HUES64 (cell line): ENCODE measurements around the gene RFX1.

ENCODE experiments used
- H3K27ac ChIP-seq: 2 replicates; pipeline ENCODE4 v1.7.0; 2013; ENCODE audit warnings: low read depth, low read length, inconsistent platforms
- H3K27me3 ChIP-seq: 2 replicates; pipeline ENCODE4 v1.6.1; 2013; ENCODE audit warnings: mild to moderate bottlenecking, low read length; ENCODE audit not compliant: insufficient read depth
- H3K36me3 ChIP-seq: 2 replicates; pipeline ENCODE4 v1.6.1; 2013; ENCODE audit warnings: mild to moderate bottlenecking, low read length; ENCODE audit not compliant: insufficient read depth
- H3K4me1 ChIP-seq: 2 replicates; pipeline ENCODE4 v1.6.1; 2013; ENCODE audit warnings: mild to moderate bottlenecking, low read length, moderate library complexity; ENCODE audit not compliant: insufficient read depth
- H3K4me3 ChIP-seq: 2 replicates; pipeline ENCODE4 v1.5.1; 2013; ENCODE audit warnings: mild to moderate bottlenecking, low read length, moderate library complexity
- H3K9ac ChIP-seq: 2 replicates; pipeline ENCODE4 v1.6.1; 2013; ENCODE audit warnings: mild to moderate bottlenecking, low read depth, low read length
- H3K9me3 ChIP-seq: 2 replicates; pipeline ENCODE4 v1.6.1; 2013; ENCODE audit warnings: low read depth, low read length; ENCODE audit not compliant: insufficient read depth
- WGBS: fragments of 150-250, 120-280 bp; methylation state at CpG from one replicate; pipeline ENCODE4 v1.1.7; 2013; ENCODE audit warnings: missing lambda C conversion rate; 5-methylcytosine and 5-hydroxymethylcytosine counted together

RFX1 gene

GRCh38 chr19:14004619-14005348 is 1.3 kb downstream of the RFX1 start:
- 91% methylated on average over 14 of the region's 14 CpGs for WGBS
- Histone ChIP-seq H3K27ac (no peak overlapping the region), H3K4me3 (peak overlapping the region; percentile 43; the same call in 1 of the 2 replicates), H3K27me3 (no peaks in the 10 kb centered on the region), H3K36me3 (no peaks in the 10 kb centered on the region; the same call in 1 of the 2 replicates), H3K9ac (no peak overlapping the region), H3K4me1 (no peaks in the 10 kb centered on the region), H3K9me3 (no peaks in the 10 kb centered on the region)

DNA sequence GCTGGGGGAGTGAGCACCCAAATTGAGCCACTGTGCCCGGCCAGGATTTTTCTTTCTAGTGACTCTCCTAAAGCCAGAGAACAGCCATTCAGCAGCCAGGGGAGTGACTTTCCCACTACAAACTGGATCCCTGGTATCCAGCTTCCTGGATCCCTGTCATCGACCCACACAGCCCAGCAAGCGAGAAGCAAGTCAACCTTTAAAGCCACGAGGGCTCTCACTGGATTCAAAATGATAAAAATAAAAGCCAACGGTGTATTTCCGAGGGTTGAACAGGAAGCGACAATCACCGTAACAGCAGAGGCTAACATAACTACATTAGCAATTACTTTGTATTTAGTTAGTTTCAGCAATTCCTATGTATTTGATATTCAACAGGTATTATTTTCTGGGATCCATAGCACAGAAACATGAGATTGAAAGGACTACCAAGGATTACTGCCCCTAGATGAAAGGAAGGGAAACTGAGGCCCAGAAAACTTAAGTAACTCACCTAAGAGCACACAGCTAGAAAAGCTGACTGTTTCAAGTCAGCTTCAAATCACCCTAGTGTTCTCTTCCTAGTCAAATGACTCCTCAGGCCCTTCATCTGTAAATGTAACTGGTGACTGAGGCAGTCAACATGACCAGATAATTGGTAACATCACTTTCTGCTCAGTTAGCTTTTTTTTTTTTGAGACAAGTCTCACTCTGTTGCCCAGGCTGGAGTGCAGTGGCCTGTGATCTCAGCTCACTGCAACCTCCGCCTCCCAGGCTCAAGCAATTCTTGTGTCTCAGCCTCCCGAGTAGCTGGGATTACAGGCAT is 2.7 kb downstream of the RFX1 start:
- H3K9ac ChIP-seq = no peak overlapping the region
- no peak overlapping the region for H3K4me3 ChIP-seq

DNA sequence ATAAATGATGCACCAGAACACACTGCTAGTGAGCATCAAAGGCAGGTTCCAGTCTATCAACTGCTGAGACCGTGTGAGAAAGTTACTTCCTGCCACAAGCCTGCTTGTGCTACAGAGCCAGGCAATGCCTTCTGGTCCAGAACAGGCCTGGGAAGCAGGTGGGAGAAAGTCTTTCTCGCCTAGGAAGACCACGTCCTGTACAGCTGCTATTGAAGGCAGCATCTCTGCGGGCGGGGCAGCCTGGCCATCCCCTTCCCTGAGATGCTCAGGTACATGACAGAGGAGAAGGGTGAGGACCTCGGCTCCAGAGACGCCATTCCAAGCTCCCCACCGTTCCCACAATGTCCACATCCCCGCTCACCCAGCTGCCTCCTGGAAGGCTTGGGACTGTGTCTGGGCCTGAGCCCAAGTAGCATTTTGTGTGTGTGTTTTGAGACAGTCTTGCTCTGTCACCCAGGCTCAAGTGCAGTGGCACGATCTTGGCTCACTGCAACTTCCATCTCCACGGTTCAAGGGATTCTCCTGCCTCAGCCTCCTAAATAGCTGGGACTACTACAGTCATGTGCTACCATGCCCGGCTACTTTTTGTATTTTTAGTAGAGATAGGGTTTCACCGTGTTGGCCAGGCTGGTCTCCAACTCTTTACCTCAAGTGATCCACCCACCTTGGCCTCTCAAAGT is 3.4 kb downstream of the RFX1 start:
- no peaks in the 10 kb centered on the region for H3K4me1 ChIP-seq
- no peaks in the 10 kb centered on the region for H3K27me3 ChIP-seq
- H3K9me3 ChIP-seq = peaks cover 11% of the 10 kb centered on the region
- WGBS = 87% methylated on average over 12 of the region's 13 CpGs
- H3K4me3 ChIP-seq = no peak overlapping the region
- no peak overlapping the region for H3K9ac ChIP-seq
- H3K27ac ChIP-seq = no peak overlapping the region
- no peaks in the 10 kb centered on the region; the same call in 1 of the 2 replicates for H3K36me3 ChIP-seq

More for the DNA sequence above, 2.7 kb downstream of the RFX1 start:
- Histone ChIP-seq H3K27ac (no peak overlapping the region), H3K36me3 (no peaks in the 10 kb centered on the region; the same call in 1 of the 2 replicates), H3K27me3 (no peaks in the 10 kb centered on the region), H3K9me3 (peaks cover 10% of the 10 kb centered on the region), H3K4me1 (no peaks in the 10 kb centered on the region)
- WGBS = 88% methylated on average over 10 of the region's 10 CpGs

- H3K27me3 ChIP-seq = no peaks in the 10 kb centered on the region
- no peak overlapping the region for H3K27ac ChIP-seq
- H3K4me3 ChIP-seq = no peak overlapping the region
- no peak overlapping the region for H3K9ac ChIP-seq
- H3K4me1 ChIP-seq = no peaks in the 10 kb centered on the region
- peaks cover 11% of the 10 kb centered on the region for H3K9me3 ChIP-seq
- no peaks in the 10 kb centered on the region; the same call in 1 of the 2 replicates for H3K36me3 ChIP-seq
- 95% methylated on average over 13 of the region's 13 CpGs for WGBS
Observed at GRCh38 chr19:14000691-14001375, 5.3 kb downstream of the RFX1 start.

DNA sequence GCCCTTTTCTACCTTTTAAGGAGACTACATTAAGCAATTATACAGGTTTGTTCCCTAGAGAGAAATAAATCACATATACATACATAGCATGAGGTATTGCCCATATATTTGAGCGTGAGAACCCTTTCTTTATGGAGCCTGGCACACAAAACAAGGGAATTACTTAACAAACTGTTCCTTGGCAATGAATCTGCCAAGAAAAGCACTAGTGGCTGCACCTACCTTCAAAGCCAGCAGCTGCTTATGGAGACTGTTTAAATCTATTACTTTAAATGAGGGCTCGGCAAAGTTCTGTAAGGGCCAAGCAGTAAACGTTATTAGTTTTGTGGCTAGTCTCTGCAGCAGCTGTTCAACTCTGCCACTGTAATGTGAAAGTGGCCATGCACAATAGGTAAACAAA is 7.0 kb downstream of the RFX1 start:
- Histone ChIP-seq H3K9ac (no peak overlapping the region), H3K4me1 (no peaks in the 10 kb centered on the region), H3K4me3 (no peak overlapping the region), H3K27me3 (no peaks in the 10 kb centered on the region), H3K9me3 (peaks cover 11% of the 10 kb centered on the region), H3K27ac (no peak overlapping the region), H3K36me3 (no peaks in the 10 kb centered on the region; the same call in 1 of the 2 replicates)
- 92% methylated on average over 3 of the region's 3 CpGs for WGBS

DNA sequence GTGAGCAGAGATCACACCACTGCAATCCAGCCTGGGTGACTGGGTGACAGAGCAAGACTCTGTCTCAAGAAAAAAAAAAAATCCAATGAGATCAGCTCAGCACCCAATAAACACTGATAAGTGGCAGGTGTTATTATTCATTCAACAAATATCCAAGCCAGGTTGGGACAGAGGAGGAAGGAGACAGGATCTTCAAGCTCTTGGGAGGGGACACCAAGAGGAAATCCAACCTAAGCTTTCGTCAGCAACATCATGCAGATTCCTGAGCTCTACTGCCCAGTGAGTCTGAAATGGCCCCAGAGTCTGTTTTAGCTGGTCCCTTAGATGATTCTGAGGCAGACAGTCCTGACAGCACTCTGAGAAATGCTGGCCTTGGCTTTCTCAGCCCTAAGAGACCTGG is 7.7 kb downstream of the RFX1 start:
- H3K4me1 ChIP-seq = no peaks in the 10 kb centered on the region
- H3K27ac ChIP-seq = no peak overlapping the region
- no peaks in the 10 kb centered on the region for H3K27me3 ChIP-seq
- H3K4me3 ChIP-seq = no peak overlapping the region
- peaks cover 11% of the 10 kb centered on the region for H3K9me3 ChIP-seq
- H3K9ac ChIP-seq = no peak overlapping the region
- no peaks in the 10 kb centered on the region; the same call in 1 of the 2 replicates for H3K36me3 ChIP-seq
- WGBS = 98% methylated on average over 1 of the region's 1 CpG

- peaks cover 11% of the 10 kb centered on the region for H3K9me3 ChIP-seq
- H3K4me3 ChIP-seq = no peak overlapping the region
- WGBS = 84% methylated on average over 6 of the region's 6 CpGs
- no peak overlapping the region for H3K27ac ChIP-seq
- no peaks in the 10 kb centered on the region; the same call in 1 of the 2 replicates for H3K36me3 ChIP-seq
- H3K4me1 ChIP-seq = no peaks in the 10 kb centered on the region
- no peak overlapping the region for H3K9ac ChIP-seq
- no peaks in the 10 kb centered on the region for H3K27me3 ChIP-seq
Observed at GRCh38 chr19:13997631-13997962, 8.5 kb downstream of the RFX1 start.

DNA sequence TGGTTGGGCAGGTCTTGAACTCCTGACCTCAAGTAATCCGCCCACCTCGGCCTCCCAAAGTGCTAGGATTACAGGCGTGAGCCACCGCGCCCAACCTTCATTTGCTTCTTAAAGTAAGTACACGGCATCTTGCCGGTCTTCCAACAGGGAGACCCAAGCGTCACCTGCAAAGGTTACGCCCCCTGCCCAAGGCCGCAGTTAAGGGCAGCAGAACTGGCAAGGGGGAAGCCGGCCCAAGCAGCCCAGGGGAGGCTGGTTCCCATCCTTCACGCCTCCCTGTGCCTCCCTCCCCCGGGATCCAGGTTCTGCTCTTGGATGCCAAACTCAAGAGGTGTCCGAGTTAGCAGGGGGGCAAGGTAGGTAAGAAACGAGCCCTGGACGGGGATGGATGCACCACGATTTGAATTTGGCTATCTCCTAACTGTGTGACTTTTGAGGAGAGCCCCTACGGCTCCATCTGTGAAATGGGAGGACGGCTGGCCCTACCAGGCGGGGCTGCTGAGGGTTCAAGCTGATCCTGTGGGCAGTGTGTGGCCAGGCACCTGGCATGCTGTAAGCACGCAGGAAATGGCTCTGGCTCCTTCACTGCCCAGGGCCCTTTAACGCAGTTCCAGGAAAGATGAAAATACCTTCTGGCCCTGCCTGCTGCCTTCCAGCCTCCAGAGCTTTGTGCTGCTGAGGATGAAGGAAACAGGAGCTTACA is 9.0 kb downstream of the RFX1 start:
- Histone ChIP-seq H3K4me1 (no peaks in the 10 kb centered on the region), H3K9me3 (peaks cover 11% of the 10 kb centered on the region), H3K27me3 (no peaks in the 10 kb centered on the region), H3K36me3 (peaks cover 3% of the 10 kb centered on the region), H3K27ac (no peak overlapping the region), H3K4me3 (no peak overlapping the region), H3K9ac (no peak overlapping the region)
- WGBS = 94% methylated on average over 22 of the region's 22 CpGs

DNA sequence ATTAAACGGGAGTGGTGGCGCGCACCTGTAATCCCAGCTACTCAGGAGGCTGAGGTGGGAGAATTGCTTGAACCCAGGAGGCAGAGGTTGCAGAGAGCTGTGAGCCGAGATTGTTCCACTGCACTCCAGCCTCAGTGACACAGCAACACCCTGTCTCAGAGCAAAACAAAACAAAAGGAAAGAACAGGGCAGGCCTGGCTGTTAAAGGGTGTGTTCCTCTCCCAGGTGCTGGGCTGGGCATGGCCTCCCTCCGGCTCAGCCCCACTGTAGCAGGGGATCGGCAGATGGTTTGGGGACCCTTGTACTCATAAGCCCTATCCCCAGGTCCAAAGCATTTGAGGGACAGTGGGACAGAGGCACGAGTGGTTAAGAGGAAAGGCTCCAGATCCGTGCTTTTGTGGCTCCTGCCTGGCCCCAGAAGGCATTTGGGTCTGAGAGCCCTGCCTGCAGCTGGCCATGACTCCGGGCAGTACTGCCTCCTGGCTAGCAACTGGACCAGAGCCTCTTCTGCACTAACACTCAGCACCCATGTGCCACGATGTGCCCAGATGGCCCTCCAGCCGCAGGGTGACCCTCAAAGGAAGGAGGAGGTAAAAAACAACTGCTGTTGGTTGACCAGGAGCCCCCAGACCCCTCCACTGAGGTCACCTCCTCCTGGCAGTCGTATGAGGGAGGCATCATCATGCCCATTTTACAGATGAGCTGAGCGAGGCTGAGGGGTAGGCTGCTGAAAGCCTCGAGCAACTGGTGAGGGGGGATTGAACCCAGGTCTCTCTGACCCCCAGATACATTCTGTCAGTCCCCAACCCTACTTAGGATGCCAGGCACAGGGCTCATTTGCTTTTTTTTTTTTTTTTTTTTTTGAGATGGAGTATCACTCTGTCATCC is 10.0 kb downstream of the RFX1 start:
- Histone ChIP-seq H3K4me1 (no peaks in the 10 kb centered on the region), H3K9ac (no peak overlapping the region), H3K27me3 (no peaks in the 10 kb centered on the region), H3K4me3 (no peak overlapping the region), H3K27ac (no peak overlapping the region), H3K36me3 (peaks cover 6% of the 10 kb centered on the region), H3K9me3 (peaks cover 11% of the 10 kb centered on the region)
- 96% methylated on average over 14 of the region's 14 CpGs for WGBS
